ENCODE data around the gene IER5. TPM values are rescaled to one million over a fixed set of nuclear protein-coding genes. Genes with fewer than 3 reads are reported as not detected.
A peak's percentile ranks its signal among the peaks of the same experiment; 100 is the strongest.

The IER5 gene
- total RNA-seq, 1 experiment from 2014 or later: 100 TPM

- no peak overlapping the region for H3K4me2 ChIP-seq (ENCODE audit: low read length)
- peaks cover 47% of the 10 kb centered on the region for H3K4me1 ChIP-seq (ENCODE audit: insufficient read depth, low read length)
- POLR2A ChIA-PET (ENCODE audit: unreplicated experiment): no interaction called here
- H3K27me3 ChIP-seq (ENCODE audit: low read length): no peaks in the 10 kb centered on the region
- H3K4me3 ChIP-seq (ENCODE audit: low read length): no peak overlapping the region
- no peaks in the 10 kb centered on the region for H3F3A ChIP-seq (ENCODE audit: low read length, unreplicated experiment)
- peak overlapping the region; percentile 100 for H3K27ac ChIP-seq (ENCODE audit: low read length)
- intact Hi-C loops (cut with micrococcal nuclease): no loop called here
- no peaks in the 10 kb centered on the region for H3K36me3 ChIP-seq (ENCODE audit: low read depth, low read length)
- H3K9me3 ChIP-seq (ENCODE audit: low read length): no peaks in the 10 kb centered on the region
- CTCF ChIA-PET: no interaction called here
- ATAC-seq (no peak), DNase-seq (no peak)
- no peak overlapping the region for H2AFZ ChIP-seq (ENCODE audit: low read length)
- H4K20me1 ChIP-seq (ENCODE audit: low read length): no peaks in the 10 kb centered on the region
- no TSS peak for BruUV-seq (replicated peaks)
- no peak for TF ChIP-seq EZH2phosphoT487 (IDR thresholded peaks at IDR 0.05; ENCODE audit: borderline replicate concordance, low read length)
- no peak for TF ChIP-seq EZH2 (IDR thresholded peaks at IDR 0.05; ENCODE audit: low read length, unreplicated experiment)
- TF ChIP-seq CTCF (conservative IDR thresholded peaks at IDR 0.05; ENCODE audit: low read depth, low read length): no peak
- no peaks in the 10 kb centered on the region for H3K79me2 ChIP-seq (ENCODE audit: low read length)
- no peaks in the 10 kb centered on the region for H3K9me2 ChIP-seq (replicated peaks; ENCODE audit: low read length)
- H3K9ac ChIP-seq (ENCODE audit: low read length): peak overlapping the region; percentile 34; the same call in 1 of the 2 replicates
Measured at GRCh38 chr1:181120924-181121323, 32.4 kb downstream of the IER5 start.

GRCh38 chr1:181121498-181121897 lies 33.0 kb downstream of the IER5 start:
- POLR2A ChIA-PET (ENCODE audit: unreplicated experiment): no interaction called here
- H3K4me1 ChIP-seq (ENCODE audit: insufficient read depth, low read length): peaks cover 45% of the 10 kb centered on the region
- H3K9ac ChIP-seq (ENCODE audit: low read length): peak overlapping the region; percentile 34; the same call in 1 of the 2 replicates
- H3F3A ChIP-seq (ENCODE audit: low read length, unreplicated experiment): no peaks in the 10 kb centered on the region
- no peaks in the 10 kb centered on the region for H3K36me3 ChIP-seq (ENCODE audit: low read depth, low read length)
- H2AFZ ChIP-seq (ENCODE audit: low read length): no peak overlapping the region
- no peaks in the 10 kb centered on the region for H4K20me1 ChIP-seq (ENCODE audit: low read length)
- no peak overlapping the region for H3K4me3 ChIP-seq (ENCODE audit: low read length)
- intact Hi-C loops (cut with micrococcal nuclease): no loop called here
- H3K79me2 ChIP-seq (ENCODE audit: low read length): no peaks in the 10 kb centered on the region
- no peaks in the 10 kb centered on the region for H3K9me3 ChIP-seq (ENCODE audit: low read length)
- CTCF ChIA-PET: no interaction called here
- H3K27ac ChIP-seq (ENCODE audit: low read length): peak overlapping the region; percentile 100
- H3K4me2 ChIP-seq (ENCODE audit: low read length): no peak overlapping the region
- no TSS peak for BruUV-seq (replicated peaks)
- H3K9me2 ChIP-seq (replicated peaks; ENCODE audit: low read length): no peaks in the 10 kb centered on the region
- TF ChIP-seq EZH2phosphoT487 (IDR thresholded peaks at IDR 0.05; ENCODE audit: borderline replicate concordance, low read length) (no peak), EZH2 (IDR thresholded peaks at IDR 0.05; ENCODE audit: low read length, unreplicated experiment) (no peak), CTCF (conservative IDR thresholded peaks at IDR 0.05; ENCODE audit: low read depth, low read length) (no peak)
- ATAC-seq (no peak), DNase-seq (no peak)
- no peaks in the 10 kb centered on the region for H3K27me3 ChIP-seq (ENCODE audit: low read length)

- Histone ChIP-seq H3K79me2 (ENCODE audit: low read length) (no peaks in the 10 kb centered on the region), H3K36me3 (ENCODE audit: low read depth, low read length) (no peaks in the 10 kb centered on the region), H3K9ac (ENCODE audit: low read length) (no peak overlapping the region), H4K20me1 (ENCODE audit: low read length) (no peaks in the 10 kb centered on the region), H3K4me1 (ENCODE audit: insufficient read depth, low read length) (peaks cover 45% of the 10 kb centered on the region), H2AFZ (ENCODE audit: low read length) (no peak overlapping the region), H3K9me2 (replicated peaks; ENCODE audit: low read length) (no peaks in the 10 kb centered on the region), H3K4me3 (ENCODE audit: low read length) (no peak overlapping the region), H3F3A (ENCODE audit: low read length, unreplicated experiment) (no peaks in the 10 kb centered on the region), H3K27ac (ENCODE audit: low read length) (no peak overlapping the region), H3K4me2 (ENCODE audit: low read length) (no peak overlapping the region), H3K9me3 (ENCODE audit: low read length) (no peaks in the 10 kb centered on the region), H3K27me3 (ENCODE audit: low read length) (no peaks in the 10 kb centered on the region)
- ATAC-seq (no peak), DNase-seq (no peak)
- no TSS peak for BruUV-seq (replicated peaks)
- CTCF ChIA-PET: no interaction called here
- no peak for TF ChIP-seq CTCF (conservative IDR thresholded peaks at IDR 0.05; ENCODE audit: low read depth, low read length)
- no peak for TF ChIP-seq EZH2 (IDR thresholded peaks at IDR 0.05; ENCODE audit: low read length, unreplicated experiment)
- intact Hi-C loops (cut with micrococcal nuclease): no loop called here
- POLR2A ChIA-PET (ENCODE audit: unreplicated experiment): no interaction called here
Measured at GRCh38 chr1:181122222-181122621, 33.7 kb downstream of the IER5 start.
